Transverse colon (tissue), 4 donors: ENCODE data around the gene FTSJ3. TPM values are rescaled to one million over a fixed set of nuclear protein-coding genes. Genes with fewer than 3 reads are reported as not detected.

Source experiments
- DNase-seq: peaks from one replicate; pipeline ENCODE4 v3.0.0-alpha.2; 2019
- H3K27ac ChIP-seq, 4 donors: fragments of 200-600 bp; sonication (generic); 2 replicates each; pipeline ENCODE4 v1.5.1; 2016 to 2018; ENCODE audit warnings: inconsistent platforms in 4 of 4
- H3K27me3 ChIP-seq: fragments of 200-600 bp; sonication (generic); 2 replicates; pipeline ENCODE4 v1.5.1; 2017; ENCODE audit warnings: inconsistent platforms
- H3K36me3 ChIP-seq, 4 donors: fragments of 200-600 bp; sonication (generic); 2 replicates each; pipeline ENCODE4 v1.5.1; 2017 to 2019; ENCODE audit warnings: inconsistent platforms in 4 of 4
- H3K4me1 ChIP-seq, 4 donors: fragments of 200-600 bp; sonication (generic); 2 replicates each; pipeline ENCODE4 v1.5.1; 2017 to 2020; ENCODE audit warnings: inconsistent platforms in 4 of 4
- H3K4me3 ChIP-seq, 4 donors: fragments of 200-600 bp; sonication (generic); 1 replicate in 1 of 4; 2 replicates in 3 of 4; pipeline versions ENCODE4 v1.5.1 to v1.6.1; 2017 to 2019; ENCODE audit warnings: inconsistent platforms in 4 of 4
- H3K9me3 ChIP-seq, 2 donors: fragments of 200-600 bp; sonication (generic); 2 replicates each; pipeline ENCODE4 v1.5.1; 2017 to 2019; ENCODE audit warnings: inconsistent platforms in 2 of 2
- CTCF ChIP-seq, 5 experiments: fragments of 200-600 bp in 3 of 5; fragments of 450-650 bp in 2 of 5; sonication (generic) in 3 of 5; IDR thresholded peaks; 1 replicate in 2 of 5; 2 replicates in 3 of 5; pipeline ENCODE4 v1.5.1; 2016 to 2017; ENCODE audit warnings: antibody characterized with exemption in 5 of 5, inconsistent platforms in 3 of 5, mild to moderate bottlenecking in 2 of 5, moderate library complexity in 1 of 5
- EP300 ChIP-seq: sonication (generic); formaldehyde crosslinking; IDR thresholded peaks from one replicate; pipeline ENCODE4 v1.6.1; 2017; ENCODE audit warnings: antibody characterized with exemption, low read depth
- POLR2A ChIP-seq: fragments of 450-650 bp; IDR thresholded peaks from one replicate; pipeline ENCODE4 v1.6.1; 2016; ENCODE audit warnings: antibody characterized with exemption, mild to moderate bottlenecking, moderate library complexity
- POLR2AphosphoS5 ChIP-seq, 3 donors: sonication (generic); formaldehyde crosslinking; IDR thresholded peaks; one replicate each; pipeline ENCODE4 v1.6.1; 2016; ENCODE audit warnings: antibody characterized with exemption in 3 of 3
- WGBS, 2 donors: methylation state at CpG; one replicate each; pipeline ENCODE4 v1.1.5; 2018; ENCODE audit warnings: low coverage in 1 of 2; 5-methylcytosine and 5-hydroxymethylcytosine counted together
- in situ Hi-C, 4 donors: fragments of 200-750 bp; cut with MboI; loops; one replicate each; pipeline versions ENCODE4 v1.15.0 to v1.15.1; 2017; ENCODE audit warnings: low sequenced_read_pairs in 3 of 4, low pct_ligation_motif_present in 1 of 4, low pct_unique_long_range_greater_than_20kb in 1 of 4
- intact Hi-C: fragments of 100-400 bp; cut with DNase I; formaldehyde crosslinking; loops from one replicate; pipeline ENCODE4 v1.15.1; 2023; ENCODE audit warnings: low total_unique reads
- total RNA-seq, 4 donors: library from RNA; depleted of rRNA; stranded (reverse); fragments of >200 nt; gene quantifications; one replicate each; pipeline ENCODE4 v1.1.0, GENCODE V29; 2016

FTSJ3 gene
- total RNA-seq, 4 donors from 2014 or later, result 17.7 to 45.9 (median 34.6) TPM

DNA sequence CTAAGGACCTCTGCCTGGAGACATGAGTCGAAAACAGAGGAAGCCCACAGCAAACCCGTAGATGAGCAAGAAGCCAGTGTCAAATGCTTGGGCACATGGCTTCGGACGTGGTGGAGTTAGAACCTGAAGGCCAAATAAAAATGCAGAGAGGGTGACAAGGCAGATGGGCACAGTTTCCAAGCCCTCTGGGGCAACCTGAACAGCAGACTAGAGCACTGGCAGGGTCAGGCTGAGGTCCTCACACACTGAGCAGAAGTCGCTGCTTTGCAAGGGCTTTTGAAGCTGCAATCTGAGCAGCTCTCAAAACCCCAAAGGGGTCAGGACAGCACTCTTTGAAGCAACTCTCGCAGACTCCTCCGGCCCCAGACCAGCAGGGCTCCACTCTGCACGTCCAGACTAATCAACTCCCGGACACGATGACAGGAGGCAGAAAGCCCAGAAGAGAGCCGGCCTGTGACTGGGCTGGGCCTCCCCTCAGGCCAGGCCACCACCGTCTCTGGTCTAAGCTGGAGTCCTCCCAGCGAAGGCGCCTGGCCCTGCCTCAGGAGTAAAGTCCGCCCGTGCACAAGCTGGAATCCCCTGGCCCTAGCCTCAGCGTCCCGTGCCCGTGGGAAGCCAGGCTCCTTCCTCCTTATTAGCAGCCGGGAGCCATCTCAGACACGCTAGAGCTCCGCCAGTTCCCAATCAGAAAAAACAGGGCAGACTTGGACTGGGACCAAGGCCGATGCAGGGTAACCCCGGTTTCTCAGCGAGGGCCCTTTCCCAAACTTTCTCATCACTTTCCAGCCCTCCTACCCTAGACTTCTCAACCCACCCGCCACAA, 14.1 kb upstream of the FTSJ3 start:
- H3K36me3 ChIP-seq, result peaks cover 0 to 5% (median under 1%) of the 10 kb centered on the region in 4 donors

GRCh38 chr17:63840591-63841349, 13.3 kb upstream of the FTSJ3 start:
- Histone ChIP-seq H3K9me3 (no peaks in the 10 kb centered on the region), H3K27me3 (no peaks in the 10 kb centered on the region), H3K36me3 (peaks cover 0 to 9% (median 3%) of the 10 kb centered on the region in 4 donors), H3K27ac (peak overlapping the region; percentile 96 to 99 (median 97)), H3K4me3 (peak overlapping the region; percentile 76 to 99 (median 90)), H3K4me1 (peaks cover 29 to 55% (median 49%) of the 10 kb centered on the region in 4 donors)
- in situ Hi-C loops, result no loop called here
- no peak for DNase-seq
- TF ChIP-seq POLR2A (no peak), CTCF (IDR thresholded peaks at IDR 0.05) (no peak), POLR2AphosphoS5 (IDR thresholded peaks at IDR 0.05) (no peak), EP300 (no peak)
- WGBS, 2 donors, result 0 to 31% methylated on average over 1 to 3 of the region's 4 CpGs
- intact Hi-C loops, result loop anchor here (10.0 kb wide), 1 partner anchor 66 kb away; the partner anchor contains the start of genes CCDC47 and DDX42

More for the DNA sequence above, 14.1 kb upstream of the FTSJ3 start:
- in situ Hi-C loops (no loop called here), intact Hi-C loops (loop anchor here (10.0 kb wide), 1 partner anchor 67 kb away; the partner anchor contains the start of genes CCDC47 and DDX42)
- DNase-seq, result peak; percentile 65
- Histone ChIP-seq H3K27ac (peak overlapping the region; percentile 96 to 99 (median 97)), H3K4me3 (peak overlapping the region; percentile 76 to 99 (median 90)), H3K4me1 (peaks cover 29 to 54% (median 49%) of the 10 kb centered on the region in 4 donors), H3K27me3 (no peaks in the 10 kb centered on the region), H3K9me3 (no peaks in the 10 kb centered on the region)
- TF ChIP-seq CTCF (IDR thresholded peaks at IDR 0.05), result no peak
- no peak for TF ChIP-seq EP300
- TF ChIP-seq POLR2AphosphoS5 (IDR thresholded peaks at IDR 0.05), result peak in 2 of 3 donors; percentile 46 to 51
- peak; percentile 60 for TF ChIP-seq POLR2A
- 4% methylated on average over 26 of the region's 26 CpGs; no CpG with 5 or more reads in 1 of the 2 donors for WGBS, 2 donors

DNA sequence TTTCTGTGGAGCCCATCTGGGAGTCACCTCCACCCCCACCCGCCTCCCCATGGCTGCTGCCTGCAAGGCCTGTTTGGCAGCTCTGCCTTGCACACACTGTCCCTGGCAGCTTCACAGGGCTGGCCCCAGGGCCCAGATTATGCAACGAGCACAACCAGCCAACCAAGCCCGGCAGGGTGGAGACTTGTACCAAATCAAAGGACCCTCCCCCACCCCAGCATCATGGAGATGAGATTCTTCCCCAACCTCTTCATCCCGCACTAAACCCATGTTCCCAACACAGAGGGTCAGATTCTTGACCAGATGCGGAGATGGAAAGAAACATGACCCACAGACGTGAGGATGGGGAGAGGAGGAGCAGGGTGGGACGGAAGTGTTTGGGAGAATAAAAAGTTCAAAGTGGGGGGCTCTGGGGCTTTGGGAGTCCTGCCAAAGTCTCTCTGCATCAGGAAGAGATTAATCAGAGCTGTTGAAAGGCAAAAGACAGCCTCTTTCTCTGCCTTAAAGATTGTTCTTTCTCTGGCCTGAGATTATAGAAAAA, 11.2 kb upstream of the FTSJ3 start:
- Histone ChIP-seq H3K27ac (peak overlapping the region; percentile 96 to 99 (median 97)), H3K36me3 (peaks cover 0 to 20% (median 6%) of the 10 kb centered on the region in 4 donors), H3K27me3 (no peaks in the 10 kb centered on the region), H3K4me1 (peaks cover 29 to 63% (median 49%) of the 10 kb centered on the region in 4 donors), H3K9me3 (no peaks in the 10 kb centered on the region), H3K4me3 (peak overlapping the region in 1 of 4 donors; percentile 28)
- TF ChIP-seq POLR2A (no peak), POLR2AphosphoS5 (IDR thresholded peaks at IDR 0.05) (peak; percentile 14 to 82 (median 78))
- intact Hi-C loops, result no loop called here
- WGBS, 2 donors, result 27 to 81% methylated on average over 3 to 7 of the region's 7 CpGs
- in situ Hi-C loops, result no loop called here
- DNase-seq, result peak; percentile 82

DNA sequence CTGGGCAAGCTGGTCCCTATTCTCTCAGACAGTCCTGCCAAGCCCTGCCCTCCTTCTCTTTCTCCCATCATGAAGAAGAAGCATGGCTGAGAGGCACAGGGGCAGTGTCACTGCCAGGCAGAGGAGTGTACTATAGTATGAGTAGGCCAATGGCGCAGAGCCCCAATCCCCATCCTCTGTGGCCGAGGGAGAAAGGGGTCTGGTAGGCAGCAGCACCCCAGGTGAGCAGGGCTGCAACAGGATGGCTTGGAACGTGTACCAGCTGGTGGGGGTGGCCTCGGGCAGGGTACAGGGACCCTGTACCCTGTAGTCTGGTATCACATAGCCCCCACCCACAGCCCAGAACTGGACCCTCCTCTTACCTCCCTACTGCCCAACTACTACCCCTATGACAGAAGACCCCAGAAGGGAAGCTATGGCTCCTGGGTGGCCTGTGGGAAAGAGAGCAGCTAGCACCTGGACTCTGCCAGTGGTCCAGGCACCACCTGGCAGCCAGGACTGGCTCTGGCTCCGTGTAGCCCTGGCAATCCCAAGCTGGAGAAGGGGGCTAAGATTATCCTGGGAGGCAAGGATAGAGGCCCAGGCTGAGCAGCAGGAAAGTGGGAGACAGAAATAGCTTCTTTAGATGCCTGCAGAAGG, 10.6 kb upstream of the FTSJ3 start:
- H3K4me3 ChIP-seq, result no peak overlapping the region
- peaks cover 29 to 61% (median 48%) of the 10 kb centered on the region in 4 donors for H3K4me1 ChIP-seq
- peak overlapping the region; percentile 96 to 99 (median 97) for H3K27ac ChIP-seq
- TF ChIP-seq POLR2A (no peak), EP300 (no peak), CTCF (IDR thresholded peaks at IDR 0.05) (no peak), POLR2AphosphoS5 (IDR thresholded peaks at IDR 0.05) (no peak)
- no peaks in the 10 kb centered on the region for H3K9me3 ChIP-seq
- 79% methylated on average over 5 of the region's 5 CpGs; no CpG with 5 or more reads in 1 of the 2 donors for WGBS, 2 donors
- H3K27me3 ChIP-seq, result no peaks in the 10 kb centered on the region
- DNase-seq, result no peak
- in situ Hi-C loops (no loop called here), intact Hi-C loops (no loop called here)
- H3K36me3 ChIP-seq, result peaks cover 0 to 26% (median 6%) of the 10 kb centered on the region in 4 donors
